HG03565 (cell line): ENCODE data around the gene EIF3J.

Experiments used
- ATAC-seq: cut with Tn5 transposase; IDR thresholded peaks from one replicate; pipeline ENCODE4 v1.9.1; 2021; ENCODE audit warnings: mild to moderate bottlenecking, moderate library complexity; ENCODE audit not compliant: unreplicated experiment

EIF3J gene

GRCh38 chr15:44591326-44591725, 54.4 kb downstream of the EIF3J start:
- ATAC-seq = no peak

- no peak for ATAC-seq
Measured at GRCh38 chr15:44593042-44593736, 56.2 kb downstream of the EIF3J start.

- ATAC-seq = no peak
Measured at GRCh38 chr15:44595246-44595645, 58.3 kb downstream of the EIF3J start.

- no peak for ATAC-seq
Measured at GRCh38 chr15:44595656-44596510, 58.9 kb downstream of the EIF3J start.

DNA sequence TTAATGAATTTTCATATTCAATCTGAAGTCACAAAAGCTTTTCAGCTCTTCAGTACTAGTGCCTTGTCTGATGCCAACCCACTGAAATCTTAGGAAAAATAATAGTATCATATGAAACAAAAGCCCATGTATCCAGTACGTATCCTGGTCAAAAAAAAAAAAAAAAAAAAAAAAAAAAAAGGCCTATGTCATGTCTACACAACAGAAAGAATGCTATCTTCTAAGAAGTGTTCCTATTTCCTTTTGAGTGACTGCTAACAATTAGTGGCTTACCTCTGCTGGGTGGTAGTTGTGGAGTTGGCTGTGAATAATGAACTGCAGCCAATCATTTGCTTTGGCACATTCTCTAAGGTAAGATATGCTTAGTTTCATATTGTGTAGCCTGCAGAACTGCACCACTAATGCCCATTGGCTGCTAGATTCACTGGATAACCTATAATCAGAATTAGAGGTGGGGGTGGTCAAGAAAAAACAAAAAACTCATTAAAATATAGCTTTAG, 59.6 kb downstream of the EIF3J start:
- no peak for ATAC-seq

DNA sequence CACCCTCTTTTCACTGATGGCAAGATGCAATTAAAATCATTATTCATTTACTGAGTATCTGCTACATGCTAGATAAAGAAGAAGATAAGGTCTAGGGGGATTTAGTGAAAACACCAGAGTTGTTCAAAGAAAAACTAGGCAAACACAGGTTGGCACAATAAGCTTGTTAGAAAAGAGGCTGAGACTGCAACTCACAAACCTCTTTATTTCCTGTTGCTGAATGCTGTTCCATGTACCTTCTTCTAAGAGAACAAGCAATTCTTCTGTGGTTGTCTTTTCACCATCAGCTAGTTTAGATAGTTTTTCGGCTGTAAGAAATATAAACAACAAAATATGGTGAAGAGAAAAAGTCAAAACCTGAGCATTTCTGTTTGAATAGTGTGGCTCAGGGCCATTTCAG, 61.1 kb downstream of the EIF3J start:
- no peak for ATAC-seq

- no peak for ATAC-seq
Measured at GRCh38 chr15:44598892-44599291, 61.9 kb downstream of the EIF3J start.

DNA sequence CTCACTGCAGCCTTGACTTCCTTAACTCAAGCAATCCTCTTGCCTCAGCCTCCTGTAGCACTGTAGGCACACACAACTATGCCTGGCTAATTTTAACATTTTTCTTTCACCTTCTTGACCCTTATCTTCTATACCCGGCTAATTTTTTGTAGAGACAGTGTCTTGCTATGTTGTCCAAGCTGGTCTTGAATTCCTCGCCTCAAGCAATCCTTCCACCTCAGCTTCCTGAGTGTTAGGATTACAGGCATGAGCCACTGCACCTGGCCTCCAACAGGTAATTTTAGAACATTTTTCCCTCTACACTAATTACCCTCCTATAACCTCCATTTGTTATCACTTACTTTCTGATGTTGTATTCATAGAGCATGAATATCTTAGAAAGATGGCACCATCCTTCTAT, 66.2 kb downstream of the EIF3J start:
- ATAC-seq = no peak

GRCh38 chr15:44606740-44607139, 69.8 kb downstream of the EIF3J start:
- ATAC-seq = no peak
